Breast epithelium (tissue), 4 donors: ENCODE measurements around the gene SPHK2. TPM values are rescaled to one million over a fixed set of nuclear protein-coding genes. Genes with fewer than 3 reads are reported as not detected.

Experiments used
- DNase-seq, 2 donors: peaks; one replicate each; pipeline ENCODE4 v3.0.0-alpha.2; 2019; ENCODE audit warnings: low spot score in 2 of 2
- H3K27ac ChIP-seq, 2 donors: fragments of 200-600 bp; sonication (generic) in 1 of 2; one replicate each; pipeline ENCODE4 v1.5.1; 2016 to 2019; ENCODE audit warnings: mild to moderate bottlenecking in 1 of 2
- H3K27me3 ChIP-seq, 2 donors: fragments of 200-600 bp; sonication (generic) in 1 of 2; one replicate each; pipeline versions ENCODE4 v1.5.1 to v1.6.0; 2017 to 2019; ENCODE audit warnings: control low read depth in 1 of 2, mild to moderate bottlenecking in 1 of 2
- H3K36me3 ChIP-seq: fragments of 200-600 bp; one replicate; pipeline ENCODE4 v1.5.1; 2019
- H3K4me1 ChIP-seq, 2 donors: fragments of 200-600 bp; sonication (generic); one replicate each; pipeline ENCODE4 v1.5.1; 2016 to 2019; ENCODE audit warnings: control low read depth in 1 of 2
- H3K4me3 ChIP-seq, 3 donors: fragments of 200-600 bp; sonication (generic); 1 replicate in 2 of 3; 2 replicates in 1 of 3; pipeline ENCODE4 v1.5.1; 2016 to 2019; ENCODE audit warnings: mild to moderate bottlenecking in 3 of 3, moderate library complexity in 2 of 3
- H3K9me3 ChIP-seq, 2 donors: fragments of 200-600 bp; sonication (generic) in 1 of 2; one replicate each; pipeline ENCODE4 v1.5.1; 2016 to 2019; ENCODE audit warnings: control low read depth in 1 of 2
- POLR2A ChIP-seq: fragments of 450-650 bp; IDR thresholded peaks from one replicate; pipeline ENCODE4 v1.6.1; 2016; ENCODE audit warnings: antibody characterized with exemption, mild to moderate bottlenecking, moderate library complexity
- POLR2AphosphoS5 ChIP-seq, 3 donors: sonication (generic); formaldehyde crosslinking; IDR thresholded peaks; one replicate each; pipeline ENCODE4 v1.6.1; 2017; ENCODE audit warnings: antibody characterized with exemption in 3 of 3
- intact Hi-C: fragments of 100-400 bp; cut with DNase I; formaldehyde crosslinking; loops from one replicate; pipeline ENCODE4 v1.15.1; 2023; ENCODE audit warnings: low total_unique reads
- total RNA-seq, 3 donors: library from RNA; depleted of rRNA; stranded (reverse); fragments of >200 nt; gene quantifications; one replicate each; pipeline ENCODE4 v1.1.0, GENCODE V29; 2016
- TF ChIP-seq, protein P1 (sequence below), 3 donors: fragments of 450-650 bp; IDR thresholded peaks; one replicate each; pipeline ENCODE4 v1.5.1; 2016 to 2017; ENCODE audit warnings: antibody characterized with exemption in 3 of 3, mild to moderate bottlenecking in 3 of 3, moderate library complexity in 3 of 3

The SPHK2 gene
- total RNA-seq, 3 donors from 2014 or later: 7.4 to 10.8 (median 10.5) TPM

DNA sequence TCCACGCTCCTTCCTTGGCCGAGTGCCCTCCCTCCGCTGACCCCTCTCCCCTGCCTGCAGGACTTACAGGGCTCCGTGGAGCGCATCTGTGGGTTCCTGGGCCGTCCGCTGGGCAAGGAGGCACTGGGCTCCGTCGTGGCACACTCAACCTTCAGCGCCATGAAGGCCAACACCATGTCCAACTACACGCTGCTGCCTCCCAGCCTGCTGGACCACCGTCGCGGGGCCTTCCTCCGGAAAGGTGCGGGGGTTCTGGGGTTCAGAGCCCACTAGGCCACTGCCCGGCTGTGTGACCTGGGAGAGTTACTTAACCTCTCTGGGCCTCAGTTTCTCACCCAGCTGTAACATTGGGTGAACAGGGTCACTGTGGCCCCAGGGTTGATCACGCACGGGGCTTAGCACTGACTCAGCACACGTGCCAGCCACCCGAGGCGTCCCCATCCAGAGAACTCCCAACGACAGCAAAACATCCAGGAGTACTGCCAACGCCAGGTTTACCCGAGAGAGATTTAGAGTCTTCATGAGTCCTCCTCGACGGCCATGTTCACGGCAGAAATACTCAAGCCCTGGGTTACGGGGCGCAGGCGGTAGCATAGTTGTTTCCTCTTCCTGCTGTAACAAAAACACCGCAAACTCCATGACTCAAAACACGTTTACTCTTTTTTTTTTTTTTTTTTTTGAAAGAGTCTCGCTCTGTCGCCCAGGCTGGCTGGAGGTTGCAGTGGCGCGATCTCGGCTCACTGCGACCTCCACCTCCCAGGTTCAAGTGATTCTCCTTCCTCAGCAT lies 22.4 kb upstream of the SPHK2 start:
- no peak for DNase-seq
- Histone ChIP-seq H3K4me1 (no peaks in the 10 kb centered on the region), H3K27me3 (no peaks in the 10 kb centered on the region), H3K4me3 (no peak overlapping the region), H3K36me3 (no peaks in the 10 kb centered on the region), H3K27ac (no peak overlapping the region), H3K9me3 (no peaks in the 10 kb centered on the region)
- TF ChIP-seq POLR2A: no peak
- TF ChIP-seq, protein P1, sequence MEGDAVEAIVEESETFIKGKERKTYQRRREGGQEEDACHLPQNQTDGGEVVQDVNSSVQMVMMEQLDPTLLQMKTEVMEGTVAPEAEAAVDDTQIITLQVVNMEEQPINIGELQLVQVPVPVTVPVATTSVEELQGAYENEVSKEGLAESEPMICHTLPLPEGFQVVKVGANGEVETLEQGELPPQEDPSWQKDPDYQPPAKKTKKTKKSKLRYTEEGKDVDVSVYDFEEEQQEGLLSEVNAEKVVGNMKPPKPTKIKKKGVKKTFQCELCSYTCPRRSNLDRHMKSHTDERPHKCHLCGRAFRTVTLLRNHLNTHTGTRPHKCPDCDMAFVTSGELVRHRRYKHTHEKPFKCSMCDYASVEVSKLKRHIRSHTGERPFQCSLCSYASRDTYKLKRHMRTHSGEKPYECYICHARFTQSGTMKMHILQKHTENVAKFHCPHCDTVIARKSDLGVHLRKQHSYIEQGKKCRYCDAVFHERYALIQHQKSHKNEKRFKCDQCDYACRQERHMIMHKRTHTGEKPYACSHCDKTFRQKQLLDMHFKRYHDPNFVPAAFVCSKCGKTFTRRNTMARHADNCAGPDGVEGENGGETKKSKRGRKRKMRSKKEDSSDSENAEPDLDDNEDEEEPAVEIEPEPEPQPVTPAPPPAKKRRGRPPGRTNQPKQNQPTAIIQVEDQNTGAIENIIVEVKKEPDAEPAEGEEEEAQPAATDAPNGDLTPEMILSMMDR (IDR thresholded peaks at IDR 0.05): no peak
- intact Hi-C loops: no loop called here

DNA sequence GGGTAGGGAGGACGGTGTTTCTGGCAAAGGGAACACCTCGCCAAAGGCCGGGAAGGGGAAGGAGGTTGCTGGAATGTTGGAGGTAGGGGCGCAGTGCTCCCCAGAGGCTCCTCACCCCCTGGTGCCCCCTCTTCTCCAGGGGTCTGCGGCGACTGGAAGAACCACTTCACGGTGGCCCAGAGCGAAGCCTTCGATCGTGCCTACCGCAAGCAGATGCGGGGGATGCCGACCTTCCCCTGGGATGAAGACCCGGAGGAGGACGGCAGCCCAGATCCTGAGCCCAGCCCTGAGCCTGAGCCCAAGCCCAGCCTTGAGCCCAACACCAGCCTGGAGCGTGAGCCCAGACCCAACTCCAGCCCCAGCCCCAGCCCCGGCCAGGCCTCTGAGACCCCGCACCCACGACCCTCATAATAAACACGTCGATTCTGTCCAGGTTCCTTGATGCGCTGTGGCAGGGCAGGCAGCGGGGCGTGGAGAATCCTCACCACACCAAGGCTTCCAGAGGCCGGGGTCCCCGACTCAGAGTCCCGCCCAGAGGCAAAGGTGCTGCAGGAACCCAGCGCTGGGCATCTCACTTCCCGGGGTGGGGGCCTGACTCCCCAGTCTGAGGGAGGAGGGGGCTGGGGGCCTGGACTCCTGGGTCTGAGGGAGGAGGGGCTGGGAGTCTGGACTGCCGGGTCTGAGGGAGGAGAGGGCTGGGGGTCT lies 20.2 kb upstream of the SPHK2 start:
- intact Hi-C loops: no loop called here
- H3K27me3 ChIP-seq: no peaks in the 10 kb centered on the region
- DNase-seq: no peak

DNA sequence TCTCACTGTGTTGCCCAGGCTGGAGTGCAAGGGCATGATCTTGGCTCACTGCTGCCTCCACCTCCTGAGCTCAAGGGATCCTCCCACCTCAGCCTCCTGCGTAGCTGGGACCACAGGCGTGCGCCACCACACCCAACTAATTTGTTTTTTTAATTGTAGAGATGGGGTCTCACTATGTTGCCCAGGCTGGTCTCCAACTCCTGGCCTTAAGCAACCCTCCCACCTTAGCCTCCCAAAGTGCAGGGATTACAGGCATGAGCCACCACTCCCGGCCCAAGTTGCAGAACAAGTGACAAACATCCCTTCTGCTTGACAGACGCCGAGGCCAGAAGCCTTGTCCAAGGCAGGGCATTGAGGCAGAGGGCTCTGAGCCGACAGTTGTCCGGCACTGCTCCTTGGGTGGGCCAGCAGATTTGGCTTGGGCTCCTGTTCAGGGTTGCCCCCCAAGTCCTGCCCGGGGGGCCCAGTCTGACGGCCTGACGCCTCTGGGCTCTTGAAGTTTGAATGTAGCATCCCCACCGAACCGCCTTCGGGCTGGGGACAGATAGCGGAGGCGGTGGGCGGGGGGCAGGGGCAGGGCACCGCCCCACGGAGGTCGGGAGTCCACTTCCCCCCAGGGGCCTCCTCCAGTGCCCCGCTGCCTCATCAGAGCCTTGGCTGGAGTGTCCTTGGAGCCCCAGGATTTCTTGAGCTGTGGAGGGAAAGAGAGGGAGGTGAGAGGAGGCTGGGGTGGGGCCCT lies 18.5 kb upstream of the SPHK2 start:
- intact Hi-C loops: no loop called here
- no peaks in the 10 kb centered on the region for H3K4me1 ChIP-seq
- H3K4me3 ChIP-seq: no peak overlapping the region
- DNase-seq: no peak
- H3K27ac ChIP-seq: no peak overlapping the region
- H3K9me3 ChIP-seq: no peaks in the 10 kb centered on the region
- no peaks in the 10 kb centered on the region for H3K27me3 ChIP-seq
- H3K36me3 ChIP-seq: no peaks in the 10 kb centered on the region
- TF ChIP-seq, protein P1 (IDR thresholded peaks at IDR 0.05): no peak
- TF ChIP-seq POLR2AphosphoS5 (IDR thresholded peaks at IDR 0.05): no peak
- no peak for TF ChIP-seq POLR2A

More for the DNA sequence above, 20.2 kb upstream of the SPHK2 start:
- Histone ChIP-seq H3K4me3 (no peak overlapping the region), H3K9me3 (no peaks in the 10 kb centered on the region), H3K4me1 (no peaks in the 10 kb centered on the region), H3K27ac (no peak overlapping the region), H3K36me3 (no peaks in the 10 kb centered on the region)
- TF ChIP-seq, protein P1 (IDR thresholded peaks at IDR 0.05): no peak
- TF ChIP-seq POLR2A (no peak), POLR2AphosphoS5 (IDR thresholded peaks at IDR 0.05) (no peak)

DNA sequence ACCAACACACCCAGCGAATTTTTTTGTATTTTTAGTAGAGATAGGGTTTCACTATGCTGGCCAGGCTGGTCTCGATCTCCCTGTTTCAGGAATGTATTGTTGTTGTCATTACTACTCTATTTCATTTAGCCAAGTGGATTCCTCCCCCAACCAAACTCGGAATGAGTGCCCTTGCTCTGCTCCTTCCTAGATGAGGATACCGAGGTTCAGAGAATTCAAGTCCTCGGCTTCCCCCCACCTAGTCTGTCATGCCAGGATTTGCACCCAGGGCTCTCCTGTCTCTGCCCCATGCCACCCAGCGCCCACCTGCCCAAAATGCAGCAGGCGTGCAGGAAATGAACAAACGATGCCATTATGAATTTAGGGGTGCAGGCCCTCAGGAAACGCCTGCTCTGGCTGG lies 16.3 kb upstream of the SPHK2 start:
- TF ChIP-seq POLR2A (no peak), POLR2AphosphoS5 (IDR thresholded peaks at IDR 0.05) (no peak)
- TF ChIP-seq, protein P1 (IDR thresholded peaks at IDR 0.05): no peak
- DNase-seq: no peak
- Histone ChIP-seq H3K27ac (no peak overlapping the region), H3K4me3 (no peak overlapping the region), H3K36me3 (no peaks in the 10 kb centered on the region), H3K4me1 (no peaks in the 10 kb centered on the region), H3K27me3 (no peaks in the 10 kb centered on the region), H3K9me3 (no peaks in the 10 kb centered on the region)
- intact Hi-C loops: no loop called here
